ENCODE results near the gene STAG3. TPM values are rescaled to one million over a fixed set of nuclear protein-coding genes. Genes with fewer than 3 reads are reported as not detected.
"Not testable (repeated sequence)": the region's sequence is repeated elsewhere in the genome, so short reads cannot be mapped to it uniquely, and the experiment has no call there.

STAG3 gene
- total RNA-seq, 1 donor from 2014 or later: 1.1 TPM

DNA sequence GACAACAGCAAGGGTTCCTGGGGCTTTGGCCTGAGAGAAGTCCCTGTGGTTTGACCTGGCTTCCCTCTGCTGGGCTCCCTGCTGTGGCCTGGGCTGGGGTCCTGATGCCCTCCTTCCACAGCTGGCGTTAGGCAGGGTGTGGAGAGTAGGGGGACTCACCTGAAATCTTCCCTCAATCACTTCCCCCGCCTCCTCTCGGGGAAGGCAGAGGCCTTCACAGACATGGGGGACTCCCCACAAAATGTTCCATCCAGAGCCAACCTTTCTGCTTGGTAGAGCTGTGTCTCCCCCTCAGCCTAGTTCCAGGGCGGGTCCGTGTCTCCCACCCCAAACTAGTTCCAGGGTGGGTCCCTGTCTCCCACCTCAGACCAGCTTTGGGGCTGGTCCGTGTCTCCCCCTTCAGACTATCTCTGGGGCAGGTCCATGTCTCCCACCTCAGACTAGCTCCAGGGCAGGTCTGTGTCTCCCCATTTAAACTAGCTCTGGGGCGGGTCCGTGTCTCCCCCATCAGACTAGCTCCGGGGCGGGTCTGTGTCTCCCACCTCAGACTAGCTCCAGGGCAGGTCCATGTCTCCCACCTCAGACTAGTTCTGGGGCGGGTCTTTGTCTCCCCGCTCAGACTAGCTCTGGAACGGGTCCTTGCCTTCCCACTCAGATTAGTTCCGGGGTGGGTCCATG, 44.2 kb downstream of the STAG3 start:
- Histone ChIP-seq H3K27me3 (ENCODE audit: control insufficient read depth, insufficient read depth, low read length) (no peaks in the 10 kb centered on the region), H3K36me3 (ENCODE audit: control insufficient read depth, insufficient read depth, low read length) (no peaks in the 10 kb centered on the region), H3K4me3 (ENCODE audit: low read depth, low read length) (no peak overlapping the region)
- TF ChIP-seq, protein P1, sequence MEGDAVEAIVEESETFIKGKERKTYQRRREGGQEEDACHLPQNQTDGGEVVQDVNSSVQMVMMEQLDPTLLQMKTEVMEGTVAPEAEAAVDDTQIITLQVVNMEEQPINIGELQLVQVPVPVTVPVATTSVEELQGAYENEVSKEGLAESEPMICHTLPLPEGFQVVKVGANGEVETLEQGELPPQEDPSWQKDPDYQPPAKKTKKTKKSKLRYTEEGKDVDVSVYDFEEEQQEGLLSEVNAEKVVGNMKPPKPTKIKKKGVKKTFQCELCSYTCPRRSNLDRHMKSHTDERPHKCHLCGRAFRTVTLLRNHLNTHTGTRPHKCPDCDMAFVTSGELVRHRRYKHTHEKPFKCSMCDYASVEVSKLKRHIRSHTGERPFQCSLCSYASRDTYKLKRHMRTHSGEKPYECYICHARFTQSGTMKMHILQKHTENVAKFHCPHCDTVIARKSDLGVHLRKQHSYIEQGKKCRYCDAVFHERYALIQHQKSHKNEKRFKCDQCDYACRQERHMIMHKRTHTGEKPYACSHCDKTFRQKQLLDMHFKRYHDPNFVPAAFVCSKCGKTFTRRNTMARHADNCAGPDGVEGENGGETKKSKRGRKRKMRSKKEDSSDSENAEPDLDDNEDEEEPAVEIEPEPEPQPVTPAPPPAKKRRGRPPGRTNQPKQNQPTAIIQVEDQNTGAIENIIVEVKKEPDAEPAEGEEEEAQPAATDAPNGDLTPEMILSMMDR (IDR thresholded peaks at IDR 0.05; ENCODE audit: insufficient read depth, low read length, poor library complexity, severe bottlenecking): no peak
- DNase-seq (ENCODE audit: low read depth): no peak

DNA sequence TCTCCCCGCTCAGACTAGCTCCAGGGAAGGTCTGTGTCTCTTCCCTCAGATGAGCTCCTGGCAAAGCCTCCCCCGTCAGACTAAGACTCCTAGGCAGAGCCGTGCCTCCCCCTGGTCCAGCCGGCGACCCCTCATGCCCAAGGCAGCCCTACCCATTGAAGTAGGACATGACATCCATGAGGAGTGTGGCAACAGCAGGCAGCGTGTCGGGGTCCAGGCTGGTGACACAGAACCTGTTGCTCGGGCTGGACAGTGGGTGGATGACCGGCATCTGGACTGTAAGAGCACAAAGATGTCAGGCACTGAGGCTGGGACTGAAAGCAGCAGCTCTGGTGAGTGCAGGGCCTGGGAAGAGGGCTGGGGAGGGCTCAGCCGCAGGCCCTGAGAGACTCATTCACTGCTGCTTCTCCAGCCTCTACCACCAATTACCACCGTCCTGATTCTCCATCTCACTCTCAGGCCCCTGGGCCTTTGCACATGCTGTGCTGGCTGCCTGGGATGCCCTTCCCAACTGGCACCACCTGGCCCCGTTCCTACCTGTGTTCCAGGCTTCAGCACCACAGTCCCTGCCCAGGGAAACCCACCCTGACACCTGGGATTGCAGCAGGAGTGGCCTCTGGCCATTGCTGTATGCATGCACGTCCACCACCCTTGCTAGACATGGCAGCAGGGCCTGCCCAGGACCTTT, 44.9 kb downstream of the STAG3 start:
- Histone ChIP-seq H3K4me3 (ENCODE audit: low read depth, low read length) (no peak overlapping the region), H3K36me3 (ENCODE audit: control insufficient read depth, insufficient read depth, low read length) (no peaks in the 10 kb centered on the region), H3K27me3 (ENCODE audit: control insufficient read depth, insufficient read depth, low read length) (no peaks in the 10 kb centered on the region)
- TF ChIP-seq, protein P1 (IDR thresholded peaks at IDR 0.05; ENCODE audit: insufficient read depth, low read length, poor library complexity, severe bottlenecking): no peak
- no peak for DNase-seq (ENCODE audit: low read depth)

DNA sequence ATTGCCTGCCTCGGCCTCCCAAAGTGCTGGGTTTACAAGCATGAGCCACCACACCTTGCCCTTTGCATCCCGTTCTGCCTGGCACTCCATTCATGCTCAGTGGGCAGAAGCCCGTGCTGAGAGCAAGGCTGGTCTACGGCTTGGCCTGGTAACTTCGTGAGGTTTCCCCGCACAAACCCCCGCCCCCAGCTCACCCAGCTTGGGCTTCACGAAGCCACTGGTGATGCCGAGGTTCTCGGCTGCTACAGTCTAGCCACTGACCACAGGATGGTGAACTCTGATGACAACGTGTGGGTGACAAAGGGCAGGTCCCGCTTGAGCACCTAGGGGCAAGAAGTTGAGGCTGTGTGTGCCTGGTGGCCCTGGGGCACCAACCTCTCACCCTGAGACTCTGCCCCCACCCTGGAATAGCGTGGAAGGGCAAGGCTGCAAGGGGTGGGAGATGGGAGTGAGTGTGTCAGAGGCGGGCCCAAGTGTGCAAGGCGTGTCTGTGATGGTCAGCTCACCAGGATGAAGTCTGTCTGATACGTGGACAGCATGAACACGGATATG, 45.7 kb downstream of the STAG3 start:
- not testable (repeated sequence) for H3K27me3 ChIP-seq (ENCODE audit: control insufficient read depth, insufficient read depth, low read length); H3K36me3 ChIP-seq (ENCODE audit: control insufficient read depth, insufficient read depth, low read length); DNase-seq (ENCODE audit: low read depth); H3K4me3 ChIP-seq (ENCODE audit: low read depth, low read length)

DNA sequence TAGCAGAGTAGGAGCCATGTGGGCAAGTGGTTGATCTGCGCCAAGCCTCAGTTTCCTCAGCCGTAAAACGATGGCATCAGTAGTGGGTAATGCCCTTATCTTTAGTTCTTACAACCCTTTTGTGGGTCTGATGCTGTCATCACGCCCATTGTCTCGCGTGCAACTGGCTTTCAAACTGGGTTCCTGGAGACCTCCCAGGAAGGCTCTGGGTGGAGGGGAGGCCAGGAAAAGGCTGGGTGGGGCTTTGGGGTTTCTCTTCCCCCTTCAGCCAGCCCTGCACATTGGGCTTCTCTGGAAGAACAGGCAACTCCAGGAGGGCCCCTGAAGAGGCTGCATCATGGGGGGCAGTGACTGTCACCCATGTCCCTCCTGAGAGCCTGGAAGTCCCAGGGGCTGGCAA, 47.2 kb downstream of the STAG3 start:
- not testable (repeated sequence) for DNase-seq (ENCODE audit: low read depth); H3K36me3 ChIP-seq (ENCODE audit: control insufficient read depth, insufficient read depth, low read length); H3K27me3 ChIP-seq (ENCODE audit: control insufficient read depth, insufficient read depth, low read length); H3K4me3 ChIP-seq (ENCODE audit: low read depth, low read length)

DNA sequence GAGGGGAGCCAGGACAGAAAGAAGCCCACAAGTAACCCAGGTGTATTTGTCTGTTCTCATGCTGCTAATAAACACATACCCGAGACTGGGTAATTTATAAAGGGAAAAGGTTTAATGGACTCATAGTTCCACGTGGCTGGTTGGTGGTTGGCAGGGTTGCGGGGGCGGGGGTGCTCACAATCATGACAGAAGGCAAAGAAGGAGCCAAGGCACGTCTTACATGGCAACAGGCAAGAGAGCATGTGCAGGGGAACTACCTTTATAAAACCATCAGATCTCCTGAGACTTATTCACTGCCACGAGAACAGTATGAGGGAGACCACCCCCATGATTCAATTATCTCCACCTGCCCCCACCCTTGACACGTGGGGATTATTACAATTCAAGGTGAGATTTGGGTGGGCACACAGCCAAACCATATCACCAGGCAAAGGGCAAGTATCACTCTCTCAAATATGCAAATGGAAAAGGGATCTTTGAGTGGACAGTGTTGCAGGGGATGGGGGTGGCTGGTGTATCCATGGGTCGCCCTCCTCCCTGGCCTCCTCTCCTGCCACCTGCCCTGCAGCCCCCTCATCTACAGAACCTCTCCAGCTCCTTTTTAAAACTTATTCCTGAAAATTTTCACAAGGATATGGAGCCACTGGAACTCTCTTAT, 57.1 kb downstream of the STAG3 start:
- DNase-seq (ENCODE audit: low read depth); H3K27me3 ChIP-seq (ENCODE audit: control insufficient read depth, insufficient read depth, low read length); H3K4me3 ChIP-seq (ENCODE audit: low read depth, low read length); H3K36me3 ChIP-seq (ENCODE audit: control insufficient read depth, insufficient read depth, low read length): not testable (repeated sequence)

DNA sequence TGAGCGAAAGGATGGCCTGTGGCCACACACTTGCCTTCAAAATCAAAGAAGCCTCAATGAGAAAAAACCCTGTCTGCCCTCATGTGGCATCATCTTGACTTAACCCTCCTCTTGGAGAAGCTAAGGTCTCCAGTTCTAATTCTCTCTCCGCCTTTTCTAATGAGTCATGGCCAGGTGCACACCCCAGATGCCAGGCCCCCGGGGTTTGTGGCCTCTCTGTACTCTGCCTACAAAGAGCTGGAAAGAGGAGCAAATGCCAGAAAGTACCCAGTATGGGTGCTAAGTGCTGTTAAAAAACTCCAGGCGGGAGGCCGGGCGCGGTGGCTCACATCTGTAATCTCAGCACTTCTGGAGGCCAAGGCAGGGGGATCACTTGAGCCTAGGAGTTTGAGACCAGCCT, 62.3 kb downstream of the STAG3 start:
- H3K27me3 ChIP-seq (ENCODE audit: control insufficient read depth, insufficient read depth, low read length); H3K36me3 ChIP-seq (ENCODE audit: control insufficient read depth, insufficient read depth, low read length); DNase-seq (ENCODE audit: low read depth); H3K4me3 ChIP-seq (ENCODE audit: low read depth, low read length): not testable (repeated sequence)

DNA sequence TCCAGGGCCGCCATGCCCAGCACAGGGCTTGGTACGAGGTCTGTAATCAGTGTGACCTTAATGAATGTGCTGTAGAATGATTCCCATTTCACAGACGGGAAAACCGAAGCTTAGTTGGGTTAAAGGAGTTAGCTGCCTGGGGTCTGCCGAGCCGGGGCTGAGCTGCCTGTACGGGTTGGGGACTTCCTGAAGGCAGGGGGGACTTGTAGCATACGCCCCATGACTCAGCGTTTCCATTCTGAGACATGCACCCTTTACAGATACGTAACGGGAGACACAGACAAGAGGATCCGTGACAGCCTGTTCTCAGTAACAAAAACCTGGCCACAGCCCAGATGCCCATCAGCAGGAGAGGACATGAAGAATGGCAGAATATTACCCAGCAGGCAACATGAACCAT, 65.7 kb downstream of the STAG3 start:
- not testable (repeated sequence) for H3K36me3 ChIP-seq (ENCODE audit: control insufficient read depth, insufficient read depth, low read length); H3K27me3 ChIP-seq (ENCODE audit: control insufficient read depth, insufficient read depth, low read length); H3K4me3 ChIP-seq (ENCODE audit: low read depth, low read length); DNase-seq (ENCODE audit: low read depth)

DNA sequence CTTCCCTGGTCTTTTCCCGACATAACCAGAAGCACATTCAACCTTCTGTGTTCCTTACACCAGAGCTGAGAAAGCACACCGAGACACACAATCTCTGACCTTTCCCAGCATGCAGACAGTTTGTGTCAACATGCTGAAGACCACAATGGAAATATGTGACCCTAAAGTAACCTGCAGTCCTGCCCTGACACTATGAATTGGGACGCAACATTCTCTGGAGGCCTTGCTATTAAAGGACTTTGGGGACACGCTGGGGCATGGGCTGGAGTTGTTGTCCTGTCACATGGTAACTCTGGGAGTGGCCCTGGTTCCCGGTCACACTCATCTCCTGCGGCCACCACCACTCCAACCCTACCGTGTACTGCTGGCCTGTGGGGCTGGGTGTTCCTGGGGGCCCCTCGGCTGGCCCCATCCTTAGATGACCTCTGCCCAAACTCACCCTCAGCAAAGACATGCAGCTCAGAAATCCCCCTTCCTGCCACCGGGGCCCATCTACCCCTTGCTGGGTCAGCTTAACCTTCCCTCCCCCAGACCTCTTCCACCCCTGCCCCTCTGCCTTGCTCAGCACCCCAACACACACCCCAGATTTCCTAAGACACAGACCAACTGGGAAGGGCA, 67.4 kb downstream of the STAG3 start:
- H3K36me3 ChIP-seq (ENCODE audit: control insufficient read depth, insufficient read depth, low read length); H3K27me3 ChIP-seq (ENCODE audit: control insufficient read depth, insufficient read depth, low read length); DNase-seq (ENCODE audit: low read depth); H3K4me3 ChIP-seq (ENCODE audit: low read depth, low read length): not testable (repeated sequence)

DNA sequence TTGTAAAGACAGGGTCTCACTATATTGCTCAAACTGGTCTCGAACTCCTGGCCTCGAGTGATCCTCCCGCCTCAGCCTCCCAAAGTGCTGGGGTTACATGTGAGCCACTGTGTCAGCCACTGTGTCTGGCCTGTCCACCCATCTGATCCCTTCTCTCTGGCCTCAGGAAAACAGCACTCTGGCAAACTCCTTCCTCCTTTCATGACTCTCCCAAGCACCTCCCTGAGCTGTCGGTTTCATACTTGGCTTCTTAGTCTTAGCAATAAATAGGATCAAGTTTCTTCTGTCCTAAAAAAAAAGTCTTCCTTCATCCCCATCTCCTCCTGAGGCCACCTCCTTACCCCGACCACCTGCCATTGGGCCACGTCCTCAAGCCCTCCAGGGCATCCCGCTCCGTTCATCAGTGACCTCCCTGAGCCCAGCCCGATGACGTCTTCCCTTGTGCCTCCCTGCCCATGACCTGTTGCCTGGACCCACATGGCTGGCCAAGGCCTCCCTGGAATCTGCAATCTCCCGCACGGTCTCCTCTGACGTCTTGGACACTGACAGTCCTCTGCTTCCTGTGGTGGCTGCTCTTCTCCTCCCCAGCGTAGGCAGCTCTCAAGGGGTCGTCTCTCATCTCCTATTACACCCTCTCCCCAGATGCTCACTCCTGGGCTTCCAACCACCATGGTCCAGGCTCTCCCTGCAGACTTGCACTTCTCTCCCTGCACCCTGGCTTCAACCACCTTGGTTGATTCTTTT, 68.6 kb downstream of the STAG3 start:
- not testable (repeated sequence) for H3K4me3 ChIP-seq (ENCODE audit: low read depth, low read length); H3K27me3 ChIP-seq (ENCODE audit: control insufficient read depth, insufficient read depth, low read length); H3K36me3 ChIP-seq (ENCODE audit: control insufficient read depth, insufficient read depth, low read length); DNase-seq (ENCODE audit: low read depth)

DNA sequence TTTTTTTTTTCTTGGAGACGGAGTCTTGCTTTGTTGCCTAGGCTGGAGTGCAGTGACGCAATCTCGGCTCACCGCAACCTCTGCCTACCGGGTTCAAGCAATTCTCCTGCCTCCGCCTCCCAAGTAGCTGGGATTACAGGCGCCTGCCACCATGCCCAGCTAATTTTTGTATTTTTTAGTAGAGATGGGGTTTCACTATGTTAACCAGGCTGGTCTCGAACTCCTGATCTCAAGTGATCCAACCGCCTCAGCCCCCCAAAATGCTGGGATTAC, 69.1 kb downstream of the STAG3 start:
- not testable (repeated sequence) for H3K36me3 ChIP-seq (ENCODE audit: control insufficient read depth, insufficient read depth, low read length); DNase-seq (ENCODE audit: low read depth); H3K4me3 ChIP-seq (ENCODE audit: low read depth, low read length); H3K27me3 ChIP-seq (ENCODE audit: control insufficient read depth, insufficient read depth, low read length)

Measured in kidney epithelial cell (primary cell).